Gastroesophageal sphincter (tissue), 3 donors: ENCODE measurements around the gene TADA2B.

Experiments used
- EP300 ChIP-seq: sonication (generic); formaldehyde crosslinking; IDR thresholded peaks from one replicate; pipeline ENCODE4 v1.6.1; 2017; ENCODE audit warnings: antibody characterized with exemption, mild to moderate bottlenecking
- POLR2A ChIP-seq, 2 donors: fragments of 450-650 bp; IDR thresholded peaks; one replicate each; pipeline ENCODE4 v1.6.1; 2017; ENCODE audit warnings: antibody characterized with exemption in 2 of 2, mild to moderate bottlenecking in 2 of 2, moderate library complexity in 1 of 2
- TF ChIP-seq, protein P1 (sequence below), 4 experiments: fragments of 200-600 bp in 2 of 4; fragments of 450-650 bp in 2 of 4; sonication (generic) in 1 of 4; IDR thresholded peaks; one replicate each; pipeline ENCODE4 v1.5.1; 2017 to 2019; ENCODE audit warnings: antibody characterized with exemption in 4 of 4, mild to moderate bottlenecking in 2 of 4, moderate library complexity in 2 of 4

DNA sequence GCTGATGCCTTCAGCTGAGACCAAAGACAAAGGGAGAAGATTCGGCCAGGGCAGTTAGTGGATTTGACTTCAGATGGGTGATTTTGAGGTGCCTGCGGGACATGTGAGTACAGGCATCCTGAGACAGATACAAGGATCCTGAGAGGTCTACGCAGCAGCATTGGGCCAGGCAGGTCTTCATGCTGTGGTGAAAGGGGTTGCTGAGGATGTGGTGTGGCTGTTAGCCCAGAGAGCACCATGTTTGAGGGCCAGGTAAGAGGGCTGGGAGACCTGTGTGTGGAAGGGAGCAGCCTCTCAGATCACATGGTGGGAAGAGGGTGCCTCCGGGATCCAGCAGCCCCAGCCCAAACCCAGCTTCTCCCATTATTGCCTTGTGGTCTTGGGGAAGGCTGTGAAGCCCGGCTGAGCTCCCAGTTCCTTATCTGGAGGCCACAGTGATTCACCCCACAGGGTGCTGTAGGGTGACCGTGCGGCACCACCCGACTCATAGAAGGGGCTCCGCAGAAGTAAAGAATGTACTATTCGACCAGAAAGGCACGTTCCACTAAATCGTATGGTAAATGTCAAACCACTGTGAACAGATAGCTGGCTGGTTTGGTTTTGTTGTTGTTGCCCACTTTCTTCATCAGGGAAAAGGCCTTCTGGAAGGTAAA lies 27.7 kb upstream of the TADA2B start:
- TF ChIP-seq, protein P1, sequence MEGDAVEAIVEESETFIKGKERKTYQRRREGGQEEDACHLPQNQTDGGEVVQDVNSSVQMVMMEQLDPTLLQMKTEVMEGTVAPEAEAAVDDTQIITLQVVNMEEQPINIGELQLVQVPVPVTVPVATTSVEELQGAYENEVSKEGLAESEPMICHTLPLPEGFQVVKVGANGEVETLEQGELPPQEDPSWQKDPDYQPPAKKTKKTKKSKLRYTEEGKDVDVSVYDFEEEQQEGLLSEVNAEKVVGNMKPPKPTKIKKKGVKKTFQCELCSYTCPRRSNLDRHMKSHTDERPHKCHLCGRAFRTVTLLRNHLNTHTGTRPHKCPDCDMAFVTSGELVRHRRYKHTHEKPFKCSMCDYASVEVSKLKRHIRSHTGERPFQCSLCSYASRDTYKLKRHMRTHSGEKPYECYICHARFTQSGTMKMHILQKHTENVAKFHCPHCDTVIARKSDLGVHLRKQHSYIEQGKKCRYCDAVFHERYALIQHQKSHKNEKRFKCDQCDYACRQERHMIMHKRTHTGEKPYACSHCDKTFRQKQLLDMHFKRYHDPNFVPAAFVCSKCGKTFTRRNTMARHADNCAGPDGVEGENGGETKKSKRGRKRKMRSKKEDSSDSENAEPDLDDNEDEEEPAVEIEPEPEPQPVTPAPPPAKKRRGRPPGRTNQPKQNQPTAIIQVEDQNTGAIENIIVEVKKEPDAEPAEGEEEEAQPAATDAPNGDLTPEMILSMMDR (IDR thresholded peaks at IDR 0.05): no peak
- TF ChIP-seq POLR2A (IDR thresholded peaks at IDR 0.05) (no peak), EP300 (no peak)
